OCI-LY1 (cell line): ENCODE results near the gene CCNYL1.

ENCODE experiments used
- H2AFZ ChIP-seq: fragments of 200-600 bp; sonication (generic), shearing (Covaris generic); 2 replicates; pipeline ENCODE4 v1.6.0; 2014; ENCODE audit warnings: antibody characterized with exemption, mild to moderate bottlenecking, low read length
- H3F3A ChIP-seq: fragments of 200-600 bp; sonication (generic), shearing (Covaris generic); 2 replicates; pipeline ENCODE4 v1.6.0; 2014; ENCODE audit warnings: mild to moderate bottlenecking, antibody characterized with exemption, low read length, moderate library complexity; ENCODE audit not compliant: insufficient read depth
- H3K27ac ChIP-seq: fragments of 200-600 bp; sonication (generic); 2 replicates; pipeline ENCODE4 v1.5.1; 2014; ENCODE audit warnings: low read length, mixed run types, mild to moderate bottlenecking, low read depth; ENCODE audit not compliant: poor library complexity, severe bottlenecking
- H3K27me3 ChIP-seq: fragments of 200-600 bp; sonication (generic); 2 replicates; pipeline ENCODE4 v1.6.0; 2014; ENCODE audit warnings: antibody characterized with exemption, mild to moderate bottlenecking, low read length, moderate library complexity; ENCODE audit not compliant: insufficient read depth
- H3K36me3 ChIP-seq: fragments of 200-600 bp; sonication (generic); 2 replicates; pipeline ENCODE4 v1.6.1; 2014; ENCODE audit warnings: mild to moderate bottlenecking, antibody characterized with exemption, low read length, moderate library complexity, mixed read lengths; ENCODE audit not compliant: insufficient read depth
- H3K4me1 ChIP-seq: fragments of 200-600 bp; sonication (generic); 2 replicates; pipeline ENCODE4 v1.5.1; 2014; ENCODE audit warnings: mild to moderate bottlenecking, low read length, moderate library complexity; ENCODE audit not compliant: insufficient read depth, severe bottlenecking
- H3K4me2 ChIP-seq: fragments of 200-600 bp; sonication (generic), shearing (Covaris generic); 2 replicates; pipeline ENCODE4 v1.6.1; 2014; ENCODE audit warnings: low read length
- H3K4me3 ChIP-seq: fragments of 200-600 bp; sonication (generic); 2 replicates; pipeline ENCODE4 v1.5.1; 2014; ENCODE audit warnings: low read length, low read depth, mild to moderate bottlenecking, mixed read lengths; ENCODE audit not compliant: poor library complexity, severe bottlenecking
- H3K79me2 ChIP-seq: fragments of 200-600 bp; shearing (Covaris generic); 2 replicates; pipeline ENCODE4 v1.6.1; 2016; ENCODE audit warnings: mixed run types, low read length, mixed read lengths; ENCODE audit not compliant: insufficient read depth
- H3K9ac ChIP-seq: fragments of 200-600 bp; sonication (generic), shearing (Covaris generic); 2 replicates; pipeline ENCODE4 v1.6.1; 2014; ENCODE audit warnings: mild to moderate bottlenecking, low read length, mixed read lengths
- H3K9me2 ChIP-seq: fragments of 200-600 bp; sonication (generic), shearing (Covaris generic); 2 replicates; pipeline ENCODE4 v1.6.1; 2014; ENCODE audit warnings: low read depth, mild to moderate bottlenecking, low read length, mixed read lengths
- H3K9me3 ChIP-seq: fragments of 200-600 bp; shearing (Covaris generic); 2 replicates; pipeline ENCODE4 v1.6.1; 2014; ENCODE audit warnings: low read length, mixed read lengths
- H4K20me1 ChIP-seq: fragments of 200-600 bp; sonication (generic), shearing (Covaris generic); 2 replicates; pipeline ENCODE4 v1.6.0; 2016; ENCODE audit warnings: mild to moderate bottlenecking, low read length; ENCODE audit not compliant: insufficient read depth
- EZH2 ChIP-seq: fragments of 200-600 bp; sonication (generic), shearing (Covaris generic); IDR thresholded peaks from 2 replicates; pipeline ENCODE4 v1.8.0; 2017; ENCODE audit warnings: borderline replicate concordance, mixed run types, mild to moderate bottlenecking, antibody characterized with exemption, low read length, moderate library complexity, mixed read lengths
- TF ChIP-seq, protein P1 (sequence below): fragments of 200-600 bp; sonication (generic), shearing (Covaris generic); IDR thresholded peaks from 2 replicates; pipeline ENCODE4 v1.5.1; 2017; ENCODE audit warnings: mild to moderate bottlenecking, antibody characterized with exemption, low read length, moderate library complexity, mixed read lengths

The CCNYL1 gene

DNA sequence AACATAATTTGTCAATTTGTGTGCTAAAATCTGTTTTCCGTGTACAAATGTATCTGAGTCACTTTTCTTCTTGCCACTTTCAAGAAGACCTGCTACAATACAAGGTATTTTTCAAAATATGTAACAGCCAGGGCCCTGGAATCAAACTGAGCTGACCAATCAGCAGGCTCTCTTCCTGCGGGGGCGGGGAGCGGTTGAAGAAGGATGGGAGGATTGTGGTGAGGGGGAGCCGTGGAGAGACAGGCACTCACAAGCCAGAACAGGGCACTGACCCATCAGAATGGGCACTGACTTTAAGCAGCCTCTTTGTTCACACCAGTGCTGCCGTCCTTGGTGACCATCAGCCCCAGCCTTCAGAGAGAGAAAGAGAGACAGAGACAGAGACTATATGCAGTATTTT lies 40.6 kb upstream of the CCNYL1 start:
- Histone ChIP-seq H2AFZ (no peak overlapping the region), H3K9me3 (no peaks in the 10 kb centered on the region), H4K20me1 (no peaks in the 10 kb centered on the region), H3F3A (no peaks in the 10 kb centered on the region), H3K27me3 (no peaks in the 10 kb centered on the region), H3K79me2 (no peaks in the 10 kb centered on the region), H3K9ac (no peak overlapping the region), H3K4me3 (no peak overlapping the region), H3K4me2 (no peak overlapping the region), H3K4me1 (no peaks in the 10 kb centered on the region), H3K36me3 (no peaks in the 10 kb centered on the region), H3K27ac (no peak overlapping the region), H3K9me2 (no peaks in the 10 kb centered on the region)
- TF ChIP-seq, protein P1, sequence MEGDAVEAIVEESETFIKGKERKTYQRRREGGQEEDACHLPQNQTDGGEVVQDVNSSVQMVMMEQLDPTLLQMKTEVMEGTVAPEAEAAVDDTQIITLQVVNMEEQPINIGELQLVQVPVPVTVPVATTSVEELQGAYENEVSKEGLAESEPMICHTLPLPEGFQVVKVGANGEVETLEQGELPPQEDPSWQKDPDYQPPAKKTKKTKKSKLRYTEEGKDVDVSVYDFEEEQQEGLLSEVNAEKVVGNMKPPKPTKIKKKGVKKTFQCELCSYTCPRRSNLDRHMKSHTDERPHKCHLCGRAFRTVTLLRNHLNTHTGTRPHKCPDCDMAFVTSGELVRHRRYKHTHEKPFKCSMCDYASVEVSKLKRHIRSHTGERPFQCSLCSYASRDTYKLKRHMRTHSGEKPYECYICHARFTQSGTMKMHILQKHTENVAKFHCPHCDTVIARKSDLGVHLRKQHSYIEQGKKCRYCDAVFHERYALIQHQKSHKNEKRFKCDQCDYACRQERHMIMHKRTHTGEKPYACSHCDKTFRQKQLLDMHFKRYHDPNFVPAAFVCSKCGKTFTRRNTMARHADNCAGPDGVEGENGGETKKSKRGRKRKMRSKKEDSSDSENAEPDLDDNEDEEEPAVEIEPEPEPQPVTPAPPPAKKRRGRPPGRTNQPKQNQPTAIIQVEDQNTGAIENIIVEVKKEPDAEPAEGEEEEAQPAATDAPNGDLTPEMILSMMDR: no peak
- TF ChIP-seq EZH2: no peak

DNA sequence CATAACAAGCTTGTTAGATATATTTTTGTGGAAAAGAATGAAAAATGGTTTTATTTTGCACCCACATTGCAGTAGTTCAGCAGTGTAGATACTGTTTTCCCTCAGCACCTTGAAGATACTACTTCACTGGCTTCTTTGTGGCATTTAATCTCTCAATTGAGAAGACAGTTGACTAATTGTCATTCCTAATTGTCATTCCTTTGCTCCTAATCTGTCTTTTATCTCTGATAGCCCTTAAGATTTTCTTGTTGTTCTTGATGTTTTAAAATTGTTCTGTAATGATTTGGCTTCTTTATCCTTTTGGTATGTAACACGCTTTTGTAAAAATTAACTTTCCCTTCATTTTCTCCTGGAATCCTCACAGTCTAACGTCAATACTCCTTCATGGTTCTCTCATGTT lies 38.0 kb upstream of the CCNYL1 start:
- H3K9me3 ChIP-seq: no peaks in the 10 kb centered on the region
- H4K20me1 ChIP-seq: no peaks in the 10 kb centered on the region
- no peaks in the 10 kb centered on the region for H3K4me1 ChIP-seq
- H2AFZ ChIP-seq: no peak overlapping the region
- no peaks in the 10 kb centered on the region for H3K27me3 ChIP-seq
- no peak overlapping the region for H3K9ac ChIP-seq
- no peaks in the 10 kb centered on the region for H3K36me3 ChIP-seq
- no peaks in the 10 kb centered on the region for H3F3A ChIP-seq
- no peaks in the 10 kb centered on the region for H3K79me2 ChIP-seq
- no peak overlapping the region for H3K27ac ChIP-seq
- no peaks in the 10 kb centered on the region for H3K9me2 ChIP-seq
- H3K4me3 ChIP-seq: no peak overlapping the region
- no peak overlapping the region for H3K4me2 ChIP-seq
- TF ChIP-seq, protein P1: no peak

DNA sequence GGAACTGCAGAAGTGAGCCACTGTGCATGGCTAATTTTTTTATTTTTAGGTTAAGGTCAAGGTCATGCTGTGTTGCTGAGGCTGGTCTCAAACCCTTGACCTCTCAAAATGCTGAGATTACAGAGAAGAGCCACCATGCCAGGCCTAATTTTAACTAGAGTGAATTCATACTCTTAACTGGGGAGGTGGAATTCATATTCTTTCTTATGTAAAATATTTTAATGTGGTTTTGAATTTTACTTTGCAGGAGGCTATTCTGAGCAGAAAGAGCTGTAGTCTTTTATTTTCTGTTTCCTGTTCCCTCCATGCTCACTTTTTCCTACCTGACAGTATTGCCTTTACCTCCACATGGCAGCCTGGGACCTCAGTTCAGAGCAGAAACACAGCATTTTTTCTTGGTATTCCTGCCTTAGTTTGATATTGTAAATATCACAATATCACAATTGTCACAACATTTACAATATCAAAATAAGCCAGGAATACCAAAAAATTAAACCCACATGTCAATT lies 37.1 kb upstream of the CCNYL1 start:
- H3K9me2 ChIP-seq: no peaks in the 10 kb centered on the region
- no peak for TF ChIP-seq EZH2
- TF ChIP-seq, protein P1: no peak
- H3K4me1 ChIP-seq: no peaks in the 10 kb centered on the region
- H3K27ac ChIP-seq: no peak overlapping the region
- no peaks in the 10 kb centered on the region for H3K27me3 ChIP-seq
- no peak overlapping the region for H3K9ac ChIP-seq
- H3K4me2 ChIP-seq: no peak overlapping the region
- no peaks in the 10 kb centered on the region for H3K9me3 ChIP-seq
- no peak overlapping the region for H3K4me3 ChIP-seq
- H3F3A ChIP-seq: no peaks in the 10 kb centered on the region
- no peaks in the 10 kb centered on the region for H3K79me2 ChIP-seq
- H4K20me1 ChIP-seq: no peaks in the 10 kb centered on the region
- H2AFZ ChIP-seq: no peak overlapping the region
- H3K36me3 ChIP-seq: no peaks in the 10 kb centered on the region
